ENCODE measurements around the gene HDAC1.
"Not testable (repeated sequence)": the region's sequence is repeated elsewhere in the genome, so short reads cannot be mapped to it uniquely, and the experiment has no call there.

The HDAC1 gene

DNA sequence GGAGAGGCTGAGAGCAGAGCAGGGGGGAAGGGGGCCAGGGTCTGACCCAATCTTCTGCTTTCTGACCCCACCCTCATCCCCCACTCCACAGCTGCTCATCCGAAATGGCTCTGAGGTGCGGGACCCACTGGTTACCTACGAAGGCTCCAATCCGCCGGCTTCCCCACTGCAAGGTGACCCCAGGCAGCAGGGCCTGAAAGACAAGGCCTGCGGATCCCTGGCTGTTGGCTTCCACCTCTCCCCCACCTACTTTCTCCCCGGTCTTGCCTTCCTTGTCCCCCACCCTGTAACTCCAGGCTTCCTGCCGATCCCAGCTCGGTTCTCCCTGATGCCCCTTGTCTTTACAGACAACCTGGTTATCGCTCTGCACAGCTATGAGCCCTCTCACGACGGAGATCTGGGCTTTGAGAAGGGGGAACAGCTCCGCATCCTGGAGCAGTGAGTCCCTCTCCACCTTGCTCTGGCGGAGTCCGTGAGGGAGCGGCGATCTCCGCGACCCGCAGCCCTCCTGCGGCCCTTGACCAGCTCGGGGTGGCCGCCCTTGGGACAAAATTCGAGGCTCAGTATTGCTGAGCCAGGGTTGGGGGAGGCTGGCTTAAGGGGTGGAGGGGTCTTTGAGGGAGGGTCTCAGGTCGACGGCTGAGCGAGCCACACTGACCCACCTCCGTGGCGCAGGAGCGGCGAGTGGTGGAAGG, 17.1 kb upstream of the HDAC1 start:
- DNase-seq: no peak

DNA sequence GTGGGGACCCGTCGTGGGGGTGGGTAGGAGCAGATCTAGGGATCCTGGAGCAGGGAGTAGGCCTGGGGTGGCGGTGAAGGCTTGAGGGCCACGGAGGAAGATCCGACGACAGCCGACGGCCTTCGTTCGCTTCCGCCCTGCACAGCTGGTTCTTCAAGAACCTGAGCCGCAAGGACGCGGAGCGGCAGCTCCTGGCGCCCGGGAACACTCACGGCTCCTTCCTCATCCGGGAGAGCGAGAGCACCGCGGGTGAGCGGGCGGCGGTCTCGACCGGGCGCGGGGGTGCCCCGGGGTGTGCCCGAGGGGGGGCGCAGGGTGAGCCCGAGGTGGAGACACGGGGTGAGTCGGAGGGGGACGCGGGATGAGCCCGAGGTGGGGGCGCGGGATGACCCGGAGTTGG, 16.5 kb upstream of the HDAC1 start:
- DNase-seq: no peak

DNA sequence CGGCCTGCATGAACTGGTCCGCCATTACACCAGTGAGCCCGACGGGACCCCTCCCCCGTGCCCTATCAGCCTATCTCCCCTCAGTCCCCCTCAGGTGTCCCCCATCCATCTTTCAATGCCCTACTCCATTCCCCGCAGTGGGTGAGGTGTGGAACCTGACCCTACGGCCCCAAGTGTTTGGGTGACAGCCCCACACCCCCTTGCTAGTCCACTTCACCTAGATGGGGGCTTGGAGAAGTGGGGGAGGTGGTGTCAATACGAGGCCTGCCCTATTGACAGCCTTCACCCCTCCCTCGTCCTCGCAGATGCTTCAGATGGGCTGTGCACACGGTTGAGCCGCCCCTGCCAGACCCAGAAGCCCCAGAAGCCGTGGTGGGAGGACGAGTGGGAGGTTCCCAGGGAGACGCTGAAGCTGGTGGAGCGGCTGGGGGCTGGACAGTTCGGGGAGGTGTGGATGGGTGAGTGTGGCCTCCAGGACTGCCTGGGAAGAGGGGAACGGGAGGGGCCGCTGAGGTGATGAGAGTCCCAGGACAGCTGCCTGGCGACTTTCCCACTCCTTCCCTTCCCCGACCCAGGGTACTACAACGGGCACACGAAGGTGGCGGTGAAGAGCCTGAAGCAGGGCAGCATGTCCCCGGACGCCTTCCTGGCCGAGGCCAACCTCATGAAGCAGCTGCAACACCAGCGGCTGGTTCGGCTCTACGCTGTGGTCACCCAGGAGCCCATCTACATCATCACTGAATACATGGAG, 15.7 kb upstream of the HDAC1 start:
- no peak for DNase-seq

DNA sequence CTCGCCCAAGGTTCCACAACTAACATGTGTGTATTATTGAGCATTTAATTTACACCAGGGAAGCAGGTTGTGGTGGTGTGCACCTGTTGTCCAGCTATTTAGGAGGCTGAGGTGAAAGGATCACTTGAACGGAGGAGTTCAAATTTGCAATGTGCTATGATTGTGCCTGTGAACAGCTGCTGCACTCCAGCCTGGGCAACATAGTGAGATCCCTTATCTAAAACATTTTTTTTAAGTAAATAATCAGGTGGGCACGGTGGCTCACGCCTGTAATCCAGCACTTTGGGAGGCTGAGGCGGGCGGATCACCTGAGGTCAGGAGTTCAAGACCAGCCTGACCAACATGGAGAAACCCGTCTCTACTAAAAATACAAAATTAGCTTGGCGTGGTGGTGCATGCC, 7.1 kb upstream of the HDAC1 start:
- DNase-seq: not testable (repeated sequence)

DNA sequence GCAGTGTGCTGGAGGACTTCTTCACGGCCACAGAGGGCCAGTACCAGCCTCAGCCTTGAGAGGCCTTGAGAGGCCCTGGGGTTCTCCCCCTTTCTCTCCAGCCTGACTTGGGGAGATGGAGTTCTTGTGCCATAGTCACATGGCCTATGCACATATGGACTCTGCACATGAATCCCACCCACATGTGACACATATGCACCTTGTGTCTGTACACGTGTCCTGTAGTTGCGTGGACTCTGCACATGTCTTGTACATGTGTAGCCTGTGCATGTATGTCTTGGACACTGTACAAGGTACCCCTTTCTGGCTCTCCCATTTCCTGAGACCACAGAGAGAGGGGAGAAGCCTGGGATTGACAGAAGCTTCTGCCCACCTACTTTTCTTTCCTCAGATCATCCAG, 6.2 kb upstream of the HDAC1 start:
- DNase-seq: no peak

DNA sequence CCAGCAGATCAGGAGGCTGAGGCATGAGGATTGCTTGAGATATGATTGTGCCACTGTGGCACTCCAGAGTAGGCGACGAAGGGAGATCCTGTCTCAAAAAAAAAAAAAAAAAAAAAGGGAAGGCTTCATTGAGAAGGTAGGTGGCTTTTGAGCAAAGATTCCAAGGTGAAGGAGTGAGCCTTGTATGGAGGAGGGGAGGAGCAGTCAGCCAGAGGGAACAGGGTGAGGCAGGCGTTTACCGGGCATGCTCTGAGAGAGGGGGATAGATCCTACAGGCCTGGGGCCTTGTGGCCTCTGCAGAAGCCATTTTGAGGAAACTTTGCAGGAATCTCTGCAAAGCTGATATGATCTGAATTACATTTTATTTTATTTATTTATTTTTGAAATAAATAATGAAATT, 5.1 kb upstream of the HDAC1 start:
- no peak for DNase-seq

DNA sequence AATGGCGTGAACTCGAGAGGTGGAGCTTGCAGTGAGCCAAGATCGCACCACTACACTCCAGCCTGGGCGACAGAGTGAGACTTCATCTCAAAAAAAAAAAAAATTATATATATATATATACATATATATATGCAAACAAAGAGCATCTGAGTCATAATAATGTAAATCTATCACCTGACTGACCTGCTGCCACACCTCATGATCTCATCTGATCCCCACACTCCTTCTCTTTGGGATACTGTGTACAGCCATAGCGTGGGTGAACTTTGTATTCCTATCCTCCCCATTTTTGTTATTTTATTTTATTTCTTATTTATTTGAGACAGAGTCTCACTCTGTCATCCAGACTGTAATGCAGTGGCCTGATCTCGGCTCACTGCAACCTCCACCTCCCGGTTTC, 2.6 kb upstream of the HDAC1 start:
- DNase-seq: no peak

DNA sequence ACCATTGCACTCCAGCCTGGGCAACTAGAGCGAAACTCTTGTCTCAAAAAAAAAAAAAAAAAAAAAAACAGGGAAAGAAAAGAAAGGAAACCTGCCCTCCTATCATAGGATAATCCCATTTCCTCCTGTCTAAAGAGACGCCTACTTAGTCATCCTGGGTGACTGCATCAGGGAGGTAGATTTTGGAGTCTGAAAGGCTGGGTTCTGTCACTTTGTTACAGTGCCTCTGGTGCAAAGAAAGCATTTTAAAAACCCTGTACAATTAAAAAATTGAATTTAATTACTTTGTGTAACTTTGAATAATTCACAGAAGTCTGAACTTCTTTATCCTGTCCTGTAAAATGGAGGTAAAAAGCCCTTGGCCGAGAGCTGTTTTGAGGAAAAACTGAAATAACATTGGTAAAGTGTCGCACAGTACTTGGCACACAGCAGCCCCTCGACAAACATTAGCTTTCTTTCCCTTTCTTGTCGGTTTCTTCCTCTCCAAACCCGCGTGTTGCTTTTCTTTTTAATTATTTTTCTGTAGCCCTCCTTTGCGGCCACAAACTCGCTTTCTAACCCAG, 657 bp upstream of the HDAC1 start:
- DNase-seq: no peak

DNA sequence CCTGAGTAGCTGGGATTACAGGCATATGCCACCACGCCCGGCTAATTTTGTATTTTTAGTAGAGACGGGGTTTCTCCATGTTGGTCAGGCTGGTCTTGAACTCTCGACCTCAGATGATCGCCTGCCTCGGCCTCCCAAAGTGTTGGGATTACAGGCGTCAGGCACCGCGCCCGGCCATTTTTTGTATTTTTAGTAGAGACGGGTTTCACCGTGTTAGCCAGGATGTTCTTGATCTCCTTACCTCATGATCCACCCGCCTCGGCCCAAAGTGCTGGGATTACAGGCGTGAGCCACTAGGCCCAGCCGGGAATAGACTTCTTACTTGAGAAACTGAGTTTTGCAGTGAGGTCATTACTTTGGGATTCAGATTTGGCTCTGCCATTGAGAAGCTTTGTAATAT, 6.3 kb downstream of the HDAC1 start:
- not testable (repeated sequence) for DNase-seq

DNA sequence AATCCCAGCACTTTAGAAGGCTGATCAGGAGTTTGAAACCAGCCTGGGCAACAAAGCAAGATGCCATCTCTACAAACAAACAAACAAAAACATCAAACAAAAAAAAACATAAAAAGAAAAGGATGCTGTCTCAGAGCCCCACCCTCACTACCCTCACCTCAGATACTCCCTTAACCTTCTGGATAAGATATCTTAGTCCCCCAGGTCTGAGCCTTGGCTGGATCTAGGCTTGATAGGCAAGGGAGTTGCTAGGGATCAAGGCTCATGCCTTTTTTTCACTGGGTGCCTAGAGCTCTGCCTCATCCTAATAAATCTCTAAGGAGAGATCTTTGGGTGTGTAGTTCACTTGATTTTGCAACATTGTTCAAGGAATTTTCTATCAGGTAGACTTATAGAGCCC, 7.4 kb downstream of the HDAC1 start:
- DNase-seq: no peak

DNA sequence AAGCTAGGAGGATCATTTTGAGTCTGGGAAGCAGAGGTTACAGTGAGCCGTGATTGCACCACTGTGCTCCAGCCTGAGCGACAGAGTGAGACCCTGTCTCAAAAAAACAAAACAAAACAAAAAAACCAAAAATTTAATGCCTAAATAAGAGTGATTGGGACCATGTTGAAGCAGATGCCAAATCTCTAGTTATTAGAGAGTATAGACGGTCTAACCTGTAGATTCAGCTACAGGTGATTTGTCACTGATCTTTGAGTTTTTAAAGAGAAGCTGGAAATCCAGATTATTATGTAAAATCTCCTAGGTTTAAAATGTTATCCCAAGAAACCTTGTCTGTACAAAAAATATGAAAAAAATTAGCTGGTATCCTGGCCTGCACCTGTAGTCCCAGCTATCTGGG, 11.5 kb downstream of the HDAC1 start:
- no peak for DNase-seq

DNA sequence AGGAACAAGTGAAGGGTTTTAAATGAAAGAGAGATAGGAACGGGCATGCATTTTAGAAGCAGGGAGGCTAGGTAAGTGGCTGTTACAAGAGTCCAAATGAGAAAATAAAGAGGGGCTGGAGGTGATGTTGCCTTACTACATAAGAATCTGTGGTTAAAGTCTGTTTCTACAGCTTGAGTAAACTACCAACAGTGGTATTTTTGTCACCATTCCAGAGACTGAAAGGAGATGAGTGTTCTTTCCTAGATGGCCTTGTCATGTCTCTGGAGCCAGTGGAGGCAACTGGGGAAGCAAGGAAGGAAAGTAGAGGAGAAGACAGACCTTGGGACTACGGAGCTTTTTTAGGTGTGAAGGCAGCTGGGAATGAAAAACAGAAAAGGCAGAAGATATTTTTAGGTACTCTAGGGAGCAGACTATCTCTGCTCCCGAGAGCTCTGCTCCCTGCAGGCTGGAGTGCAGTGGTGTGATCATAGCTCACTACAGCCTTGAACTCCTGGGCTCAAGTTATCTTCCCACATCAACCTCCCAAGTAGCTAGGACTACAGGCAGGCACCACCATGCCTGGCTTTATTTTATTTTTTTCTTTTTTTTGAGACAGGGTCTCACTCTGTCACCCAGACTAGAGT, 12.2 kb downstream of the HDAC1 start:
- no peak for DNase-seq

DNA sequence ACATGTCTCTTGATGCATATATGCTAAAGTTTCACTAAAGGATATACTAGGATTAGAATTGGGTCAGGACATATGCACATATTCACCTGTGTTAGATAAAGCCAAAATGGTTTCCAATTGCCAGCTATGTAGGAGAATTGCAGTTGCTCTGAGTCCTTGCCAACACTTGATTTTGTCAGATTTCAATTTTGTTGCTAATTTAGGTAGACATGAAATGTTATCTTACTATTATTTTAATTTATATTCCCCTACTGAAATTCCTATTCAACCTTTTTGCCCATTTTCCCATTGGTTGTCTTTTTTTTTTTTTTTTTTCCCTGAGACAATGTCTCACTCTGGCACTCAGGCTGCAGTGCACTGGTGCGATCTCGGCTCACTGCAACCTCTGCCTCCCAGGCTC, 13.4 kb downstream of the HDAC1 start:
- DNase-seq: no peak

DNA sequence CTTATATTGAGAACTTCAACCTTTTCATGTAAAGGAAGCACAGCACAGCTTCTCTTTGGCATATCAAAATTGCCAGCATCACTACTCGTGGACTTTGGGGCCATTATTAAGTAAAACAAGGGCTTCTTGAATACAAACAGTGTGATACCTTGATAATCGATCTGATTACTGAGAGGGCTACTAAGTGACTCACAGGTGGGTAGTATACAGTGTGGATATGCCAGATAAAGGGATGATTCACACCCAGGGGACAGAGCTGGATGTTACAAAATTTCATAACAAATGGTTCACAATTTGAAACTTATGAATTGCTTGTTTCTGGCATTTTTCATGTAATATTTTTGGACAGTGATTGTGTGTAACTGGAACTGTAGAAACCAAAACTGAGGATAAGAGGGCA, 15.4 kb downstream of the HDAC1 start:
- no peak for DNase-seq

DNA sequence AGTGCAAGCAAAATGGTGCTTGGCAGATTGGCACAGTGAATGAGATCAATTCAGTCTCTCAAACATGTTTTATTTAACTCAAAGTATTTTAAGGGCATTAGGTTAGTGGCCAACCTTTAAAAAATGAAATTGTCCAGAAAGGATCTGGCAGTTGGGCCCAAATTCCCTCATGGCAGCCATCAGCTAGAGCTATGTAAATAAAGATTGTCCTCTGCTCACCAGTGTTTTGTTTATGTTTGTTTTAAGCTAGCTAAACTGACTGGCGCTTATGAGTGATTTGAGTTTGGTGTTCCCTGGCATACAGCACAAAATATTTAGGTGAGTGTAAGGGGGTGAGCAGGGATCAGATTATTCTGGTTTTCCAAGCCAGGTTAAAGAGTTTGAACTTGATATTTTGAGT, 18.1 kb downstream of the HDAC1 start:
- DNase-seq: no peak

DNA sequence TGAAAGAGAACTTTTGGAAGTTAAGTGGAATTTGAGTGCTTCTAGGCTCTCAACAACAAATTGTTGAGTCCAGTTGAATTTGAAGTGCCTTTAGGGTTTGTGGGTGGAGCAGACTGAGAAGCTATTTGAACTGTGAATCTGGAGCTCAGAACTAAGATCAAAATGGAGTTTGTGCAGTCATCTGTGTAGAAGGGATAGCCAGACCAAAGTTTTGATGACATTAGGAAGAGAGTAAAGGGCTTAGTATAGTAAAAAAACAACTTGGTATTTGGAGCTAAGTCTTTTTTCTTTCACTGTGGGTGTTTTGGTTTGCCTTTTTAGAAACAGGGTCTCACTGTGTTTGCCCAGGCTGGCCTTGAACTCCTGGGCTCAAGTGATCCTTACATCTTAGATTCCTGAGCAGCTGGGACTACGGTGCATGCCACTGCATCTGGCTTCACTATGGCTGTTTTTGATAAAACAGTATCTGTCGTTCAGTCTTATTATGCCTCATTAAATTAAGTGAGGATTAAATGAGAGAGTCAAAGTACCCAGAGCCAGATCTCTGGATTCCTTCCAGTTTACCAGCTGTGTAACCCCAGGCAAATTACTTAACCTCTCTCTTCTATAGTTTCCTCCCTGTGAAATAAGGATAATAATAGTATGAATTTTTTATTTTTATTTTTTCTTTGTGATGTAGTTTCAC, 20.0 kb downstream of the HDAC1 start:
- no peak for DNase-seq

DNA sequence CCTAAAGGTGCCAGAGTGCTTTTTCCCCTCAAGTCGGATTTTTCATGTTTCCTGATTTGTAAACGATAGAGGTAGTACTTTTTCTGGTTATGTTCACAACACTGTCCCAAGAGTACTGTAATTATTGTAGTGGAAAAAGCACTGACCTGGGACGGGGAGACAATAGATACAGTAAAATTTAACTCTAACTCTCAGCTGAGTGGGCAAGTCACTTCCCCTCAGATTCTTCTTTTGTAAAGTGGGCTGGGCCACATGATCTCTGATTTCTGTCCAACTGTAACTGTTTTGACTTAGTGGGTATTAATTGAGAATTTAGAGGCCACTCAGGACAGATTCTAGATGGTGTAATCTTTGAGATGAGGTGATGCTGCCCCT, 25.0 kb downstream of the HDAC1 start:
- DNase-seq: no peak

DNA sequence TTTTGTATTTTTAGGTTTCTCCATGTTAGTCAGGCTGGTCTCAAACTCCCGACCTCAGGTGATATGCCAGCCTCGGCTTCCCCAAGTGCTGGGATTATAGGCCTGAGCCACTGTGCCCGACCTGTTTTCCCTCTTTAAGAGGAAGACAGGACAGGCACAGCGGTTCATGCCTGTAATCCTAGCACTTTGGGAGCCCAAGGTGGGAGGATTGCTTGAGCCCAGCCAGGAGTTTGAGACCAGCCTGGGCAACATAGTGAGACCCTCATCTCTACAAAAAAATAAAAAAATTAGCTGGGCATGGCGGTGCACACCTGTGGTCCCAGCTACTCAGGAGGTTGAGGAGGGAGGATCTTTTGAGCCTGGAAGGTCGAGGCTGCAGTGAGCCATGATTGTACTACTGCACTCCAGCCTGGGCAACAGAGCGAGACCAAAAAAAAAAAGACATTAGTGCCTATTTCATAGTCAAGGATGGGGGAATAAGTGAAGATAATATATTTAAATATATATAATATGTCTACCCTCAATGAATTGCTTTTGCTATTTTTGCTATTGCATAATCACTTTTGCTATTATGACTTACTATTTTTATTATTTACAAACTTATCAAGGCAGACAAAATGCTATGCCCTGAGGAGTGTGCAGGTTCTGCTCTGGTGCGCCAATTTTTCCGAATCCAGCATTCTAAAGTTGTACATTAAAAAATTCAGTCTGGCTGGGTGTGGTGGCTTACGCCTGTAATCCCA, 26.4 kb downstream of the HDAC1 start:
- no peak for DNase-seq

DNA sequence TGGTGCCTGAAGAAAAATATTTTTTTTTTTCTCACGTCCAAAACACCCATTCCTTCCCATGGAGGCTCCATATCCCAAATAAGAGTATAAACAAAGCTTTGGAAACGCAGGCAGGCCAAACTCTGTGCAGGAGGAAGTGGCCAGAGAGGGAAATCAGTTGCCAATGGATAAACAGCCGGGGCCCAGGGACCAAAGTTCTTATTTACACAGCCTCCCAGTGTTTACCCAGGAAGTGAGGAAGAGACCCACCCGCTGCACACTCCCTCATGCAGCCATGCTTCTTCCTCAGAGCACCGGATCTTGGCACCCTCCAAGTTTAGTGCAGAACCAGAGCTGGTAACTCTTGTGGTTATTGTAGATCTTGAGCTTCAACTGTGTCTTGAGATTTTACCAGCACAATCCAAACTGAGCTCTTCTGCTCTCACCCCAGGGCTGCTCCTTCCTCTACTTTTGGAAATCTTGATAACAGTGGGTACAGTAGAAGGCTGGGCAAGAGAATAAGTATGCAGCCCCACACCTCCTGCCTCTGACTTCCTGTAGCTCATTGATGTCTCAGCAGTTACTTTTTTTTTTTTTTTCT, 29.9 kb downstream of the HDAC1 start:
- DNase-seq: no peak

DNA sequence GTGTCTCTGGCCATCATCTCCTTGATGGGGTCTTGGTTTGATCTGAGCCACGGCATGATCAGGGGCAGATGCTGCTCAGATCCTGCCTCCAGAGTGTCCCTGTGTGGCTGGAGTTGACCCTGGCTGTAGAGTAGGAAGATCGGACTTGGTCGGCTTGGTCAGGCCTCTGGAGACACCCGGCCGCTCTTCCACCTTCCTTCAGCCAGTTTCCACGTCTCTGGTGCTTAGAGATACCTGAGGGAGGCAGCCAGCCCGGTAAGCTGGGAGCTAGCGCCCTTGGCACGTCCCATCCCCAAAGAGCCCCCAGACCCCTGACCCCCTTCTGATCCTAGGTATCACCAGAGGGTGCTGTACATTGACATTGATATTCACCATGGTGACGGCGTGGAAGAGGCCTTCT, 35.3 kb downstream of the HDAC1 start:
- DNase-seq: no peak

DNA sequence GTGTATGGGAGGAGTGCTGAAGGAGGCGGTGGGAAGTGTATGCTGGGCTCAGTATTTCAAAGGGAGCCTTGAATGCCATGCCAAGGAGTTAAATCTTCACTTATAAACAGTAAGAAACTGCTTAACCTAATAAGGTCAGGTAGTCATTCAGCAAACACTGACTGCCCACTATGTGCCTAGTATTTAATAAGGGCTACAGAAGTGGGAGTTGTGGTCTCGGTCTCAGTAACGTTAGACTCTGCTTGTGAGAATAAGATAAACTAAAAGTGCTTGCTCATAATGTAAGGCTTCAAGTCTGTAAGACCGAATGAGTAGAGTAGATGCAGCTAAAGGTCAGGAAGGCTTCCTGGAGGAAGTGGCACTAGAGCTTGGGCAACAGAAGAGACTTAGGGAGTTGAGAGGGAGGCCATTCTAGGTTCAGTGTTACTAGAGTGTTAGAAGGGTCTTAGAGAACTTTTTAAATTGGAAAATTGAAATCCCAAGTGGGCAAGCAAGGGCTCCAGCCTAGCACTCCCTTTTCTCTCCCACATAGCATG, 38.1 kb downstream of the HDAC1 start:
- no peak for DNase-seq

DNA sequence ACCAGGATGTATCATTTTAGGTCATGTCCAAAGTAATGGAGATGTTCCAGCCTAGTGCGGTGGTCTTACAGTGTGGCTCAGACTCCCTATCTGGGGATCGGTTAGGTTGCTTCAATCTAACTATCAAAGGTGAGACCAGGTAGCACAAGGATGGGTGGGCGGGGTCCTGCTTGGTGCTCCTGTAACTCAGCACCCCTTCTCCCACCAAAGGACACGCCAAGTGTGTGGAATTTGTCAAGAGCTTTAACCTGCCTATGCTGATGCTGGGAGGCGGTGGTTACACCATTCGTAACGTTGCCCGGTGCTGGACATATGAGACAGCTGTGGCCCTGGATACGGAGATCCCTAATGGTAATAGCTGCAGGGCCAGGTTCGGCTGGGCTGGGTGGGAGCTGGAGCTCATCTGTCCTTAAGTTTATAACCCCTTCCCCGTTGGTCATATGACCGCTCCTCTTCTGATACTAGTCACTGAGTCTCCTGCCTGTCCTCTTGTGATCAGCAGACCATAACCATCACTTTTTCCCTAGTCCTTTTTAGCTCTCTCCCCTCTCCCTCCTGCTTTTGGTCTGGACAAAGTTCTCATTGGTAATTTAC, 38.8 kb downstream of the HDAC1 start:
- no peak for DNase-seq

Data from effector CD4-positive, alpha-beta T cell (primary cell).